Spleen (tissue), 11 donors: ENCODE data around the gene GHRL. TPM values are rescaled to one million over a fixed set of nuclear protein-coding genes. Genes with fewer than 3 reads are reported as not detected.
A peak's percentile ranks its signal among the peaks of the same experiment; 100 is the strongest.

Source experiments
- DNase-seq: peaks from one replicate; pipeline ENCODE4 v3.0.0-alpha.2; 2020
- H3K27ac ChIP-seq, 8 donors: fragments of 200-600 bp; sonication (generic) in 7 of 8; 1 replicate in 4 of 8; 2 replicates in 4 of 8; pipeline versions ENCODE4 v1.5.0 to v1.8.0; 2016 to 2021; ENCODE audit warnings: inconsistent platforms in 4 of 8, mild to moderate bottlenecking in 4 of 8, moderate library complexity in 1 of 8
- H3K27me3 ChIP-seq, 7 donors: fragments of 200-600 bp; sonication (generic) in 6 of 7; replicated peaks in 1 of 7; 1 replicate in 4 of 7; 2 replicates in 3 of 7; pipeline versions ENCODE4 v1.5.0 to v1.8.0; 2016 to 2021; ENCODE audit warnings: inconsistent platforms in 3 of 7, mild to moderate bottlenecking in 1 of 7
- H3K36me3 ChIP-seq, 6 donors: fragments of 200-600 bp; sonication (generic) in 5 of 6; 1 replicate in 4 of 6; 2 replicates in 2 of 6; pipeline versions ENCODE4 v1.5.0 to v1.8.0; 2016 to 2021; ENCODE audit warnings: inconsistent platforms in 2 of 6
- H3K4me1 ChIP-seq, 6 donors: fragments of 200-600 bp; sonication (generic) in 5 of 6; 1 replicate in 3 of 6; 2 replicates in 3 of 6; pipeline versions ENCODE4 v1.5.0 to v1.8.0; 2016 to 2021; ENCODE audit warnings: inconsistent platforms in 3 of 6
- H3K4me3 ChIP-seq, 8 donors: fragments of 200-600 bp; sonication (generic) in 7 of 8; 1 replicate in 4 of 8; 2 replicates in 4 of 8; pipeline versions ENCODE4 v1.5.0 to v1.8.0; 2016 to 2021; ENCODE audit warnings: inconsistent platforms in 4 of 8, mild to moderate bottlenecking in 4 of 8, moderate library complexity in 2 of 8
- H3K9me3 ChIP-seq, 8 donors: fragments of 200-600 bp; sonication (generic) in 7 of 8; 1 replicate in 4 of 8; 2 replicates in 4 of 8; pipeline versions ENCODE4 v1.5.0 to v1.8.0; 2016 to 2021; ENCODE audit warnings: inconsistent platforms in 4 of 8
- CTCF ChIP-seq, 11 experiments: fragments of 200-600 bp in 7 of 11; fragments of 450-650 bp in 4 of 11; sonication (generic) in 4 of 11; IDR thresholded peaks in 8 of 11; conservative IDR thresholded peaks in 3 of 11; 1 replicate in 7 of 11; 2 replicates in 4 of 11; pipeline versions ENCODE4 v1.4.0 to v1.8.0; 2016 to 2021; ENCODE audit warnings: antibody characterized with exemption in 11 of 11, inconsistent platforms in 4 of 11, mild to moderate bottlenecking in 1 of 11
- POLR2A ChIP-seq, 3 donors: fragments of 450-650 bp; IDR thresholded peaks; one replicate each; pipeline ENCODE4 v1.5.1; 2017; ENCODE audit warnings: antibody characterized with exemption in 3 of 3, mild to moderate bottlenecking in 1 of 3
- POLR2AphosphoS5 ChIP-seq, 3 donors: sonication (generic); formaldehyde crosslinking; IDR thresholded peaks; one replicate each; pipeline ENCODE4 v1.5.1; 2017; ENCODE audit warnings: antibody characterized with exemption in 3 of 3
- WGBS, 5 donors: extraction: QIAGEN DNeasy Blood & Tissue Kit in 3 of 5; methylation state at CpG; one replicate each; pipeline versions ENCODE4 v1.1.5 to v1.1.7; 2013 to 2018; 5-methylcytosine and 5-hydroxymethylcytosine counted together
- intact Hi-C: fragments of 100-400 bp; cut with DNase I; formaldehyde crosslinking; loops from one replicate; pipeline ENCODE4 v1.15.0; 2023; ENCODE audit warnings: low total_unique reads
- microRNA-seq, 3 donors: library from miRNA; unstranded; fragments of <30 nt; microRNA quantifications; one replicate each; pipeline versions ENCODE4 to v1.1.0, GENCODE V29; 2019 to 2020
- polyA plus RNA-seq, 3 donors: library from polyadenylated mRNA; stranded (reverse); fragments of 200-250 nt; gene quantifications; one replicate each; pipeline ENCODE4 v1.2.1, GENCODE V29; 2013
- small RNA-seq, 4 donors: library from RNA; depleted of rRNA; stranded (forward); fragments of <200 nt; gene quantifications; one replicate each; pipeline ENCODE3, GENCODE V24; 2016
- total RNA-seq, 7 donors: library from RNA; depleted of rRNA in 3 of 7; stranded (reverse); fragments of >200 nt in 3 of 7; fragmentation: NEBNext Ultra II Directional in 4 of 7; extraction: Animal tissue kit (Norgen Biotek cat#: 25700) in 4 of 7; gene quantifications; one replicate each; pipeline versions ENCODE4 v1.1.0 to v1.2.1, GENCODE V29; 2016 to 2021
- donor health status: healthy with polysubstance abuse.
- donor health status: DM: no; HTN: no; CAD: no; lungs with moderate emphysema.
- donor health status: DM: no; HTN: no; CAD: no.
- donor health status: Bipolar disorder and iron deficiency.
- donor health status: healthy.
- donor health status: DM: no; HTN: no; CAD: no.
- donor health status: DM: yes; HTN: yes; CAD: no.

Gene GHRL
- total and polyA plus RNA-seq, 10 donors: 1.1 to 8.0 (median 4.0) TPM

GRCh38 chr3:10242182-10243065, 50.3 kb downstream of the GHRL start:
- DNase-seq: no peak
- Histone ChIP-seq H3K4me3 (no peak overlapping the region), H3K27ac (peak overlapping the region; percentile 22 to 76 (median 54)), H3K27me3 (no peaks in the 10 kb centered on the region), H3K9me3 (peaks cover 2 to 29% (median 25%) of the 10 kb centered on the region in 8 donors), H3K4me1 (peaks cover 3 to 39% (median 20%) of the 10 kb centered on the region in 6 donors), H3K36me3 (peaks cover 0 to 59% (median 10%) of the 10 kb centered on the region in 6 donors)
- TF ChIP-seq CTCF (IDR thresholded peaks at IDR 0.05 in 8 of 11, conservative IDR thresholded peaks at IDR 0.05 in 3 of 11): no peak
- TF ChIP-seq POLR2A (IDR thresholded peaks at IDR 0.05): no peak
- peak in 1 of 3 donors; percentile 53 for TF ChIP-seq POLR2AphosphoS5 (IDR thresholded peaks at IDR 0.05)
- intact Hi-C loops: no loop called here
- 61 to 69% (median 64%) methylated on average over 7 of the region's 7 CpGs for WGBS, 5 donors

- H3K9me3 ChIP-seq: peaks cover 2 to 22% (median 19%) of the 10 kb centered on the region in 8 donors
- TF ChIP-seq CTCF (IDR thresholded peaks at IDR 0.05 in 8 of 11, conservative IDR thresholded peaks at IDR 0.05 in 3 of 11) (no peak), POLR2A (IDR thresholded peaks at IDR 0.05) (no peak), POLR2AphosphoS5 (IDR thresholded peaks at IDR 0.05) (no peak)
- intact Hi-C loops: no loop called here
- peaks cover 0 to 73% (median 15%) of the 10 kb centered on the region in 6 donors for H3K36me3 ChIP-seq
- H3K27me3 ChIP-seq: no peaks in the 10 kb centered on the region
- no peak for DNase-seq
- 79 to 93% (median 86%) methylated on average over 6 of the region's 6 CpGs for WGBS, 5 donors
- H3K4me1 ChIP-seq: peaks cover 0 to 36% (median 17%) of the 10 kb centered on the region in 6 donors
- H3K27ac ChIP-seq: peak overlapping the region in 2 of 8 donors; percentile 46 to 71
- H3K4me3 ChIP-seq: no peak overlapping the region
These were observed 51.9 kb downstream of the GHRL start for GRCh38 chr3:10240799-10241198.

GRCh38 chr3:10238345-10239183, 54.2 kb downstream of the GHRL start:
- DNase-seq: no peak
- Histone ChIP-seq H3K4me1 (peaks cover 0 to 36% (median 17%) of the 10 kb centered on the region in 6 donors), H3K36me3 (peaks cover 0 to 83% (median 33%) of the 10 kb centered on the region in 6 donors), H3K4me3 (no peak overlapping the region), H3K9me3 (no peaks in the 10 kb centered on the region), H3K27ac (peak overlapping the region in 1 of 8 donors; percentile 7), H3K27me3 (no peaks in the 10 kb centered on the region)
- intact Hi-C loops: no loop called here
- TF ChIP-seq CTCF (IDR thresholded peaks at IDR 0.05 in 8 of 11, conservative IDR thresholded peaks at IDR 0.05 in 3 of 11) (no peak), POLR2AphosphoS5 (IDR thresholded peaks at IDR 0.05) (no peak), POLR2A (IDR thresholded peaks at IDR 0.05) (no peak)
- WGBS, 5 donors: 74 to 85% (median 79%) methylated on average over 12 to 15 of the region's 15 CpGs

Small RNA genes lying within 50 kb of the gene (microRNA-seq; reads per million reads assigned to microRNA genes)
- gene MIR378B: 0 reads per million in 3 donors

Small RNA genes lying within 50 kb of the gene (small RNA-seq; reads per million reads assigned to genes)
- 0 to 0.14 (median 0.06) reads per million in 4 donors for gene MIR378B
- 0 reads per million in 4 donors for gene RF02126

Other genes with a start within 250 kb of the GHRL start
- gene FANCD2OS, start 184.7 kb downstream of the GHRL start, total RNA-seq: not detected
- gene FANCD2OS, start 184.7 kb downstream of the GHRL start, polyA plus RNA-seq: not detected
- 10 to 100 TPM; 69.8 to 96.6 (median 90.2) TPM for gene BRK1, start 177.3 kb downstream of the GHRL start, total RNA-seq
- 100 to 1,000 TPM; 137 to 215 (median 215) TPM for gene BRK1, start 177.3 kb downstream of the GHRL start, polyA plus RNA-seq
- 10 to 100 TPM; 53.9 to 75.9 (median 64.6) TPM for gene VHL, start 151.2 kb downstream of the GHRL start, total RNA-seq
- 10 to 100 TPM; 44.3 to 70.1 (median 46.5) TPM for gene VHL, start 151.2 kb downstream of the GHRL start, polyA plus RNA-seq
- gene IRAK2, start 128.0 kb downstream of the GHRL start, total RNA-seq: 10 to 100 TPM in 3 of 7 donors, 1 to 10 TPM in 4; 4.8 to 11.8 (median 9.4) TPM
- gene IRAK2, start 128.0 kb downstream of the GHRL start, polyA plus RNA-seq: 1 to 10 TPM; 1.4 to 3.4 (median 2.7) TPM
- gene TATDN2, start 44.5 kb downstream of the GHRL start, total RNA-seq: 10 to 100 TPM; 32.8 to 56.1 (median 48.6) TPM
- 10 to 100 TPM; 15.4 to 20.4 (median 16.2) TPM for gene TATDN2, start 44.5 kb downstream of the GHRL start, polyA plus RNA-seq
- 100 to 1,000 TPM in 1 of 7 donors, 10 to 100 TPM in 6; 61.6 to 115 (median 71.2) TPM for gene SEC13, start 28.2 kb upstream of the GHRL start, total RNA-seq
- 10 to 100 TPM; 52.1 to 78.7 (median 68.0) TPM for gene SEC13, start 28.2 kb upstream of the GHRL start, polyA plus RNA-seq
- 1 to 10 TPM in 1 of 7 donors, under 1 TPM in 4, not detected in 2; 0.20 to 1.5 (median 0.34) TPM for gene ATP2B2, start 212.6 kb upstream of the GHRL start, total RNA-seq
- gene ATP2B2, start 212.6 kb upstream of the GHRL start, polyA plus RNA-seq: under 1 TPM; 0.02 to 0.22 (median 0.08) TPM